ENCODE results near the gene GAPVD1.

DNA sequence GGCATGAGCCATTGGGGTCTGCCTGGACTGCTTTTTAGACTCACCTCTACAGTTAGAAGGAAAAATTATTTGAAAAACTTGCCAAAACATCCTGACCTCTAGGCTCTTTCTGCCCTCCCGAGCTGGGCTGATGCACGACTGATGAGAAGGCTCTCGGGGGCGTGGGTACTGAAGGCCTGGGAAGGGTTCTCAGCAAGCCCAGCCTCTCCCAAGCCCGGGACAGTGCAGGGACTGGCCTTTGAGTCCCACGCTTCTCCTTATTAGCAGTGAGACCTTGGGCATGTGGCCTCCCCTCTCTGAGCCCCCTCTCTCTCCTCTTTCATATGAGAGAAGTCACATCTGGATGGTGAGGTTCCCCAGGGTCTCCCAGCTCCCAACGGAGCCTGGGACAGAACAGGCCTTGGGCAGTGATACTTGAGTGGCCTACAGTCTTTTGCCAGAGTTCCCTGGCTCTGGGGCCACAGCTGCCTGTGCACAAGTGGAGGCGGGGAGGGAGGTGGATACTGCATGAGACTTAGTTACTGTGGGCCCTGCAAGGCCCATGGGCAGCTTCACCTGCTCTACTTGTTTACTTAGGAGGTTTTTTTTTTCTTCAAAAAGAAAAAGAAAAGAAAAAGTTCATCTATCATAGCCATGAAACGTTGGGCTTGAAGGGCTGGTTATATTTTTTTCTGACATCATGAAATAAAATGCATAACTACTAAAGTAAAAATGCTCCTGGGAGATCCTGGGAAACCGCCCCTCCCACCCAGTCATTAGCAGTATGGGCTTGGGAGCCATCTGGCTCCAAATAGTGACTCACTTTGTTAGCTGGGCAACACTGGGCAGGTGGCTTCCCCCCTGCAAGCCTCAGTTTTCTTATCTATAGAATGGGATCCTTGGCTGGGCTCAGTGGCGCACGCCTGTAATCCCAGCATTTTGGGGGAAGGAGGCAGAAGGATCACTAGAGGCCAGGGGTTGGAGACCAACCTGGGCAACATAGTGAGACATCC lies 139.4 kb downstream of the GAPVD1 start:
- TF ChIP-seq, protein P1, sequence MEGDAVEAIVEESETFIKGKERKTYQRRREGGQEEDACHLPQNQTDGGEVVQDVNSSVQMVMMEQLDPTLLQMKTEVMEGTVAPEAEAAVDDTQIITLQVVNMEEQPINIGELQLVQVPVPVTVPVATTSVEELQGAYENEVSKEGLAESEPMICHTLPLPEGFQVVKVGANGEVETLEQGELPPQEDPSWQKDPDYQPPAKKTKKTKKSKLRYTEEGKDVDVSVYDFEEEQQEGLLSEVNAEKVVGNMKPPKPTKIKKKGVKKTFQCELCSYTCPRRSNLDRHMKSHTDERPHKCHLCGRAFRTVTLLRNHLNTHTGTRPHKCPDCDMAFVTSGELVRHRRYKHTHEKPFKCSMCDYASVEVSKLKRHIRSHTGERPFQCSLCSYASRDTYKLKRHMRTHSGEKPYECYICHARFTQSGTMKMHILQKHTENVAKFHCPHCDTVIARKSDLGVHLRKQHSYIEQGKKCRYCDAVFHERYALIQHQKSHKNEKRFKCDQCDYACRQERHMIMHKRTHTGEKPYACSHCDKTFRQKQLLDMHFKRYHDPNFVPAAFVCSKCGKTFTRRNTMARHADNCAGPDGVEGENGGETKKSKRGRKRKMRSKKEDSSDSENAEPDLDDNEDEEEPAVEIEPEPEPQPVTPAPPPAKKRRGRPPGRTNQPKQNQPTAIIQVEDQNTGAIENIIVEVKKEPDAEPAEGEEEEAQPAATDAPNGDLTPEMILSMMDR (IDR thresholded peaks at IDR 0.05; ENCODE audit: insufficient read depth, low read length), result no peak
- TF ChIP-seq, protein P2, sequence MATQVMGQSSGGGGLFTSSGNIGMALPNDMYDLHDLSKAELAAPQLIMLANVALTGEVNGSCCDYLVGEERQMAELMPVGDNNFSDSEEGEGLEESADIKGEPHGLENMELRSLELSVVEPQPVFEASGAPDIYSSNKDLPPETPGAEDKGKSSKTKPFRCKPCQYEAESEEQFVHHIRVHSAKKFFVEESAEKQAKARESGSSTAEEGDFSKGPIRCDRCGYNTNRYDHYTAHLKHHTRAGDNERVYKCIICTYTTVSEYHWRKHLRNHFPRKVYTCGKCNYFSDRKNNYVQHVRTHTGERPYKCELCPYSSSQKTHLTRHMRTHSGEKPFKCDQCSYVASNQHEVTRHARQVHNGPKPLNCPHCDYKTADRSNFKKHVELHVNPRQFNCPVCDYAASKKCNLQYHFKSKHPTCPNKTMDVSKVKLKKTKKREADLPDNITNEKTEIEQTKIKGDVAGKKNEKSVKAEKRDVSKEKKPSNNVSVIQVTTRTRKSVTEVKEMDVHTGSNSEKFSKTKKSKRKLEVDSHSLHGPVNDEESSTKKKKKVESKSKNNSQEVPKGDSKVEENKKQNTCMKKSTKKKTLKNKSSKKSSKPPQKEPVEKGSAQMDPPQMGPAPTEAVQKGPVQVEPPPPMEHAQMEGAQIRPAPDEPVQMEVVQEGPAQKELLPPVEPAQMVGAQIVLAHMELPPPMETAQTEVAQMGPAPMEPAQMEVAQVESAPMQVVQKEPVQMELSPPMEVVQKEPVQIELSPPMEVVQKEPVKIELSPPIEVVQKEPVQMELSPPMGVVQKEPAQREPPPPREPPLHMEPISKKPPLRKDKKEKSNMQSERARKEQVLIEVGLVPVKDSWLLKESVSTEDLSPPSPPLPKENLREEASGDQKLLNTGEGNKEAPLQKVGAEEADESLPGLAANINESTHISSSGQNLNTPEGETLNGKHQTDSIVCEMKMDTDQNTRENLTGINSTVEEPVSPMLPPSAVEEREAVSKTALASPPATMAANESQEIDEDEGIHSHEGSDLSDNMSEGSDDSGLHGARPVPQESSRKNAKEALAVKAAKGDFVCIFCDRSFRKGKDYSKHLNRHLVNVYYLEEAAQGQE (IDR thresholded peaks at IDR 0.05; ENCODE audit: insufficient replicate concordance, low read depth), result no peak
- no peak for TF ChIP-seq POLR2AphosphoS5 (IDR thresholded peaks at IDR 0.05; ENCODE audit: low read depth)
- no peak for TF ChIP-seq GABPA (IDR thresholded peaks at IDR 0.05; ENCODE audit: low read depth)
- TF ChIP-seq SPI1 (IDR thresholded peaks at IDR 0.05; ENCODE audit: borderline replicate concordance, low read depth), result no peak
